ENCODE measurements around the gene ARL8B.
"Not testable (repeated sequence)": the region's sequence is repeated elsewhere in the genome, so short reads cannot be mapped to it uniquely, and the experiment has no call there.

Gene ARL8B

GRCh38 chr3:5149306-5149880 is 27.3 kb downstream of the ARL8B start:
- DNase-seq: no peak

GRCh38 chr3:5151586-5151985 is 29.5 kb downstream of the ARL8B start:
- DNase-seq: no peak

DNA sequence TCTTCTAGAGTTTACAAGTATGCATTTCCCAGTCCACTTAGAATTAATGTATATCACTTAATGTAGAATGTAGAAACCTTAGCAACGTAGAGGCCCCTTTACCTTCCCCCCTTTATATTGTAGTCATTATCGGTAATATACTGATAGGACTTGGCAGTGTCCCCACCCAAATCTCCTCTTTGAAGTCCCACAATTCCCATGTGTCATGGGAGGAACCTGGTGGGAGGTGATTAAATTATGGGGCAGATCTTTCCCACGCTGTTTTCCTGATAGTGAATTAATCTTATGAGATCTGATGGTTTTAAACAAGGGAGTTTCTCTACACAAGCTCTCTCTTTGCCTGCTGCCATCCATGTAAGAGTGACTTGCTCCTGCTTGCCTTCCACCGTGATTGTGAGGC is 31.0 kb downstream of the ARL8B start:
- no peak for DNase-seq

GRCh38 chr3:5155241-5155640 is 33.1 kb downstream of the ARL8B start:
- no peak for DNase-seq

DNA sequence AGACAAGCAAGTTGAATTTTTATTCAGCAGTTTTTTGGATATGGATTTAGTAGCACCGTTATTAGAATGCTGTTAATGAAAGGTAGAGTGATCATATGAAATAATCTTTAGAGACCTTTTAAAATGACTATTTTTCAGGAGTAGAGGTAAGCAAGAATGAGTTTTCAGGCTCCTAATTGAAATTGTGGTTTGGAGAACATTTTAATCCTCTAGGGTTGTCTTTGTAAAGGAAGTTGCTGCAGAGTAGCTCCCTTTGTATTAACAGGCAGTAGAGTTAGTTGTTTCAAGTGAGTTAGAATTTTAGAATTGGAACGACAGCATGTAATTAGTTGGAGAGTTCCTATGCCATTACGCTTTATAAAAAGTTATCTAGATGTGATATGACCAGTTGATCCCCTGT is 38.2 kb downstream of the ARL8B start:
- DNase-seq: no peak

- no peak for DNase-seq
These were observed 39.1 kb downstream of the ARL8B start for GRCh38 chr3:5160940-5161858.

GRCh38 chr3:5162102-5162501 is 40.0 kb downstream of the ARL8B start:
- peak; percentile 34 for DNase-seq

- no peak for DNase-seq
These were observed 43.6 kb downstream of the ARL8B start for GRCh38 chr3:5165698-5166097.

GRCh38 chr3:5166846-5167245 is 44.8 kb downstream of the ARL8B start:
- no peak for DNase-seq

GRCh38 chr3:5168110-5168509 is 46.0 kb downstream of the ARL8B start:
- DNase-seq: no peak

GRCh38 chr3:5169807-5170206 is 47.7 kb downstream of the ARL8B start:
- no peak for DNase-seq

DNA sequence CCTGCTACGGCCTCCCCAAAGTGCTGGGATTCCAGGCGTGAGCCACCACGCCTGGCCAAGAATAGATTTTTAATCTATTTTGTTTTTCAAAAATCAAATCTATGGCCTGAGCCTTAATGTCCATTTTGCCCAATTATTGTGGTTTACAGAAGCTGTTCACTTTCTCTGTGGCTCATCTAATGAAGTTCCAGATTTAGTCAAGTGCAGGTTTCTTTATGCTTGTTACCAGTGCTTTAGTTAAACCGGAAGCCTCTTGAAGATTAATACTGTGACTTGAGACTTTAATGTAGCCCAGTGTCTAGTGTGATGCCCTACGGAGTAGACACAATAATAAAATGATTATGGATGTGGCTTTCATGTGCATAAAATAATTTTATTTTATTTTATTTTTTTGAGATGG is 48.9 kb downstream of the ARL8B start:
- no peak for DNase-seq

DNA sequence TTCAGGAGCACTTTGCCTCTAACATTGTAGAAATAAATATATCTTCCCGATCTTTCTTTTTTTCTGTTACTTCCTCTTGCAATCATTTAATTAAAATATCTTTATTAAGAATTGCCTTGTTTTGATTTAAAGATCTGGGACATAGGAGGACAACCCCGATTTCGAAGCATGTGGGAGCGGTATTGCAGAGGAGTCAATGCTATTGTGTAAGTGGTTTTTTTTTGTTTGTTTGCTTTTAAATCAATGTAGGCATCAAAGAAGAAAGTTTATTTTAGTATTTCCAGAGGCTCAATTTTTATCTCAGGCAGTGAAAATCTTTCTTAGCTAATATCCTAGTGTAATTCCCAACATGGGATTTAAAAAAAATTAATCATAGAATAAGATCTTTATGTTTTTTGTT is 49.9 kb downstream of the ARL8B start:
- no peak for DNase-seq

GRCh38 chr3:5179036-5179435 is 56.9 kb downstream of the ARL8B start:
- DNase-seq: not testable (repeated sequence)

- no peak for DNase-seq
These were observed 59.5 kb downstream of the ARL8B start for GRCh38 chr3:5181469-5182141.

DNA sequence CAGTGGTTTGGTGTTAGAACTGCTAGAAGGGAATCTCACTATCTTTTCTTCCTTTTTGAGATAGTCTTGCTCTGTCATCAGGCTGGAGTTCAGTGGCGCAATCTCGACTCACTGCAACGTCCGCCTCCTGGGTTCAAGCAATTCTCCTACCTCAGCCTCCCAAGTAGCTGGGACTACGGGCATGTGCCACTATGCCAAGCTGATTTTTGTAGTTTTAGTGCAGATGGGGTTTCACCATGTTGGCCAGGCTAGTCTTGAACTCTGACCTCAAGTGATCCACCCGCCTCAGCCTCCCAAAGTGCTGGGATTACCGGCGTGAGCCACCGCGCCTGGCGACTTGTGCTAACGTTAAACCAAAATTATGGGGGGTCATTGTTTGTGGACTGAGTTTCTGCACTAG is 61.6 kb downstream of the ARL8B start:
- DNase-seq: not testable (repeated sequence)

- DNase-seq: no peak
These were observed 62.4 kb downstream of the ARL8B start for GRCh38 chr3:5184499-5184898.

DNA sequence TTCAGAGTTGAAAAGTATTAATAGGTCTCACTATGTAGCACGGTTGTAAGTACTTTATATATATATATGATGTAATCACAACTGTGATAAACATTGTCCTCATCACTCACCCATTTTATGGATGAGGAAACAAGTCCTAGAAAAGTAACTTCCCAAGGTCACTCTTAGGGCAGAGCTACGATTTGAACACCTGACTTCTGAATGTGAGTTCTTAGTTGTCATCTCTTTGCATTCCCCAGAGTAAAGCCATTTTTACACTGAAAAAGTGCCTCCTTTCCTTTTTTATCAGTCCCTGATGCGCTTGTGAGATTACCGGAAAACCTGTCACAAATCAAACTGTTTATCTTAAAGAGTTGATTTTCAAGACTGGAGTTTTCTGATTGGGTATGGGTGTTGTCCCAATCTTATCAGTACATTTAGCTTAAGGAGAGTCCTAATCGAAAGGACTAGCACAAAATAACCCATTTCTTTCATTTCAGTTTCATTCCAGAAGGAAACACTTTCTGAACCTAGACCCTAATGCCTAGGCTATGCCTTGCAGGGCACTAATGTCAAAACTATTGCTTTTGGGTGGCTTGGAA is 63.1 kb downstream of the ARL8B start:
- no peak for DNase-seq

GRCh38 chr3:5186089-5186857 is 64.2 kb downstream of the ARL8B start:
- DNase-seq: no peak

DNA sequence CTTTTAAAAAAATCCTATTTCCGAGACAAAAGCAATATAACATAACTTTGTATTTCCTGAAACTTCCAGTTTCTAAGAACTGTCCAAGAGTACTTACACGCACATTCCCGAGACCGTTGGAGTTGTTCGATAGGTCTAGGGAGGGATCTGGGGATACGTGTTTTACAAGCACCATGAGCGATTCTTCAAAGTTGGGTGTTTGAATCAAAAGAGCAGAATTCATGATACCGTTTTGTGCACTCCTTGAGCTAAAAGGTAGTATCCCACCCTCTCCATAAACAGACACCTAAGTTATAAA is 64.7 kb downstream of the ARL8B start:
- DNase-seq: no peak

DNA sequence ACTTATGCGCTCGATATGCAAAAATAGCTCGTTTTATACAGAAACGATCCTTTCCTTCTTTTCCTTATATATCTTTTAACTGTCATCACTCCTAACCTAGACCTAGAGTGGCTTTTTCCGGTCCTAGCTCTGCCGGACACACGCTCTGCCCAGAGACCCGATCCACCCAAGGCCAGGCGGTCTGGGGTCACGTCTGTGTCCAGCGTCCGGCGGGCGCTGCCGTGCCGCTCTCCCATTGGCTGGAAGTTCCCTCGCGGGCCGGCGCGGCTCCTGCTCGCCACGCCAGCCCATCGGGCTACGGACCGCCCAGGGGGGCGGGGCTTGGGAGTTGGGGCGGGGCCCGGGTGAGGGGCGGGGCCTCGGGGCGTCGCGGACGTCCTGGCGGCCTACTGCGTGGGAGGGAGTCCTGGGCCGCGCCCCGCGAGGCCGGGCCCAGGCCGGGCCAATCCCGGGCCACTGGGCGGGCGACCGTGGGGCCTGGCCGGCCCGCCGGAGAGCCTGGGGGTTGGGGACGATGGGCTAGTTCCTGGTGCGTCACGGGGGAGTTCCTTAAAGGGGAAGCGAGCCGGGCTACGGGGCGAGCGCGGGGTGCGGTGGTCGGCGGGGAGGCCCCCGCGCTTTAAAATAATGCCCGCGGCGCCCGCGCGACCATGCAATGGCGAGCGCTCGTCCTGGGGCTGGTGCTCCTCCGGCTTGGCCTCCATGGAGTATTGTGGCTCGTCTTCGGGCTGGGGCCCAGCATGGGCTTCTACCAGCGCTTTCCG is 65.2 kb downstream of the ARL8B start, which contains the start of gene EDEM1:
Gene EDEM1, plus strand, starts transcription at position 552 of the 764 bp plus-strand sequence. Its CDS starts 99 bp downstream, at position 651.
- DNase-seq: peak; percentile 95

DNA sequence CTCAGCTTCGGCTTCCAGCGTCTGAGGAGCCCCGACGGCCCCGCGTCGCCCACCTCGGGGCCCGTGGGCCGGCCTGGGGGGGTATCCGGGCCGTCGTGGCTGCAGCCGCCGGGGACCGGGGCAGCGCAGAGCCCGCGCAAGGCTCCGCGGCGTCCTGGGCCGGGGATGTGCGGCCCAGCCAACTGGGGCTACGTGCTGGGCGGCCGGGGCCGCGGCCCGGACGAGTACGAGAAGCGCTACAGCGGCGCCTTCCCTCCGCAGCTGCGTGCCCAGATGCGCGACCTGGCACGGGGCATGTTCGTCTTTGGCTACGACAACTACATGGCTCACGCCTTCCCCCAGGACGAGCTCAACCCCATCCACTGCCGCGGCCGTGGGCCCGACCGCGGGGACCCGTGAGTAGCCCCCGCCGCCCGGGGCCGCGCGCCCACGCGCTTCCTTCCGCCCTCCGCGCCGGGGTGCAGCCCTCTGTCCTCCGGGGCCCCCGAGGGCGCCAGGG is 65.9 kb downstream of the ARL8B start:
- DNase-seq: peak; percentile 29
